GM13977 (cell line): ENCODE measurements around the gene ERC2.
"Not testable (repeated sequence)": the region's sequence is repeated elsewhere in the genome, so short reads cannot be mapped to it uniquely, and the experiment has no call there.

Source experiments
- DNase-seq: peaks from one replicate; pipeline ENCODE4 v3.0.0; 2012; ENCODE audit warnings: low spot score
- CTCF ChIP-seq: IDR thresholded peaks from 2 replicates; pipeline ENCODE4 v1.5.1; 2012; ENCODE audit warnings: mild to moderate bottlenecking, control low read depth; ENCODE audit not compliant: insufficient read depth; ENCODE audit errors: extremely low read depth, missing control alignments
- in situ Hi-C: fragments of 300-500 bp; cut with MboI; formaldehyde crosslinking; loops from one replicate; pipeline ENCODE4 v1.12.0; 2022; ENCODE audit warnings: low sequenced_read_pairs, low pct_unique_long_range_greater_than_20kb, mixed read lengths, inconsistent platforms; ENCODE audit not compliant: unreplicated experiment

ERC2 gene

GRCh38 chr3:56076746-56077145 lies 391.5 kb downstream of the ERC2 start:
- TF ChIP-seq CTCF, result no peak
- no peak for DNase-seq
- in situ Hi-C loops, result no loop called here

GRCh38 chr3:56075089-56075488 lies 393.2 kb downstream of the ERC2 start:
- no peak for DNase-seq
- no peak for TF ChIP-seq CTCF
- in situ Hi-C loops, result no loop called here

DNA sequence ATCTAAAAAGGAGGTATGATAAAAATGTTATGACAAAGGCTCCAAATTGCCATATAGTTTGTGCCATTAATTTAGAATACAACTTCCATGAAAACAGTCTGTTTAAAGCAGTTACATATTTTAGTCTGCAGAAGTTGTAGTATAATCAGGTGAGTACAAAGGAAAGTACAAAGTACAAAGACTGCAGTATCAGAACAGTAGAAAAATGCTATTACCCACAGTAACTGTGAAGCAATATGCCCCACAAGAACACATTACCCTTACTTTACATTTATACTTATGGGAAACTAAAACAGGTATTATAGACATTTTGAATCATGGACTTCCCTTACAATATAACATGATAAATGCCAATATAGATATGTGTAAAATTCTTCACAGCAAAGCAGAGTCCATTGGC lies 398.5 kb downstream of the ERC2 start:
- TF ChIP-seq CTCF, result no peak
- in situ Hi-C loops, result no loop called here

GRCh38 chr3:56066405-56066804 lies 401.9 kb downstream of the ERC2 start:
- DNase-seq, in situ Hi-C loops: not testable (repeated sequence)

More for the DNA sequence above, 398.5 kb downstream of the ERC2 start:
- DNase-seq, result no peak

DNA sequence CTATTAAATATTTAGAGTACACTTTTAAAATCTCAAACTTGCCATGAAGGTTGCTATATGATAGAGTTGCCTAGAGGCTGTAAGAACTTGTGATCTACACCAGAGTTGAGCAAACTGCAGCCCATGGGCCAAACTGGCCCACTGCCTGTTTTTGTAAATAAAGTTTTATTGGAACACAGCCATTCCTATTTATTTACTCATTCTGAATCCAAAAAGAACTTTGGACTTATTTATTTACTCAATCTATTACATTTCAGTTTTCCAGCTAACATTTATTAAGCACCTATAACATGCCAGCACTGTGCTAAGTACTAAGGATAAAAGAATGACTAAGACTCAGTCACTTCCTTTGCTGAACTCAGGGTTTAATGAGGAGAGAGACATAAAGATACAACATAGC lies 403.6 kb downstream of the ERC2 start:
- no peak for TF ChIP-seq CTCF
- in situ Hi-C loops, result no loop called here
- DNase-seq, result no peak

GRCh38 chr3:56061279-56061626 lies 407.0 kb downstream of the ERC2 start:
- no peak for TF ChIP-seq CTCF
- in situ Hi-C loops, result no loop called here
- DNase-seq, result no peak

- DNase-seq, result no peak
- in situ Hi-C loops, result no loop called here
- TF ChIP-seq CTCF, result no peak
Observed at GRCh38 chr3:56060521-56061278, 407.6 kb downstream of the ERC2 start.
